Measurements from ENCODE around the gene CYP2A6. TPM values are rescaled to one million over a fixed set of nuclear protein-coding genes. Genes with fewer than 3 reads are reported as not detected.

CYP2A6 gene
- total and polyA plus RNA-seq, 2 experiments from 2014 or later, result 0.39 TPM; not detected in 1

GRCh38 chr19:40808021-40808325, 42.3 kb downstream of the CYP2A6 start (continued):
- TF ChIP-seq ZNF462 (CRISPR knock-in tag; IDR thresholded peaks at IDR 0.05) (no peak), REST (IDR thresholded peaks at IDR 0.05; ENCODE audit: unreplicated experiment) (no peak), ZNF114 (CRISPR knock-in tag; IDR thresholded peaks at IDR 0.05) (no peak), ETS1 (IDR thresholded peaks at IDR 0.05) (no peak), EZH2 (IDR thresholded peaks at IDR 0.05; ENCODE audit: low read depth, unreplicated experiment) (no peak), ZNF331 (CRISPR knock-in tag; IDR thresholded peaks at IDR 0.05; ENCODE audit: low read depth) (no peak), CREB1 (CRISPR knock-in tag; IDR thresholded peaks at IDR 0.05; ENCODE audit: low read depth) (no peak), NANOG (IDR thresholded peaks at IDR 0.05; ENCODE audit: borderline replicate concordance) (no peak)

All from GM23338 (cell line).